ENCODE measurements around the gene YEATS4. TPM values are rescaled to one million over a fixed set of nuclear protein-coding genes. Genes with fewer than 3 reads are reported as not detected.
"Not testable (repeated sequence)": the region's sequence is repeated elsewhere in the genome, so short reads cannot be mapped to it uniquely, and the experiment has no call there.

The YEATS4 gene
- polyA plus RNA-seq (ENCODE audit: insufficient read length in 10 of 10), result 10 to 100 TPM; 10.4 to 16.7 (median 15.0) TPM
- long read RNA-seq, donor 1, partial matches to known transcripts, result 14 of 17 reads
- long read RNA-seq, donor 1, other reads (novel, unspliced or antisense), result 0 of 17 reads
- long read RNA-seq, donor 2, partial matches to known transcripts, result 11 of 14 reads
- long read RNA-seq, donor 2, other reads (novel, unspliced or antisense), result 0 of 14 reads
- long read RNA-seq, donor 3, result 0 reads
- long read RNA-seq, donor 4, partial matches to known transcripts, result 10 of 13 reads
- long read RNA-seq, donor 4, other reads (novel, unspliced or antisense), result 0 of 13 reads
- long read RNA-seq, donor 5, transcript YEATS4-201 (7 exons, 1,434 nt), result major isoform, 6 of 17 reads
- long read RNA-seq, donor 5, partial matches to known transcripts, result 10 of 17 reads
- long read RNA-seq, donor 5, other reads (novel, unspliced or antisense), result 0 of 17 reads
- long read RNA-seq, donor 6, transcript YEATS4-201 (7 exons, 1,434 nt), result major isoform, 5 of 27 reads
- long read RNA-seq, donor 6, partial matches to known transcripts, result 21 of 27 reads
- long read RNA-seq, donor 6, other reads (novel, unspliced or antisense), result 0 of 27 reads
- long read RNA-seq, donor 7, partial matches to known transcripts, result 7 of 11 reads
- long read RNA-seq, donor 7, other reads (novel, unspliced or antisense), result 0 of 11 reads
- long read RNA-seq, donor 8, transcript YEATS4-201 (7 exons, 1,434 nt), result major isoform, 5 of 18 reads
- long read RNA-seq, donor 8, partial matches to known transcripts, result 13 of 18 reads
- long read RNA-seq, donor 8, other reads (novel, unspliced or antisense), result 0 of 18 reads
- long read RNA-seq, donor 9, partial matches to known transcripts, result 0 of 1 reads
- long read RNA-seq, donor 9, other reads (novel, unspliced or antisense), result 0 of 1 reads

DNA sequence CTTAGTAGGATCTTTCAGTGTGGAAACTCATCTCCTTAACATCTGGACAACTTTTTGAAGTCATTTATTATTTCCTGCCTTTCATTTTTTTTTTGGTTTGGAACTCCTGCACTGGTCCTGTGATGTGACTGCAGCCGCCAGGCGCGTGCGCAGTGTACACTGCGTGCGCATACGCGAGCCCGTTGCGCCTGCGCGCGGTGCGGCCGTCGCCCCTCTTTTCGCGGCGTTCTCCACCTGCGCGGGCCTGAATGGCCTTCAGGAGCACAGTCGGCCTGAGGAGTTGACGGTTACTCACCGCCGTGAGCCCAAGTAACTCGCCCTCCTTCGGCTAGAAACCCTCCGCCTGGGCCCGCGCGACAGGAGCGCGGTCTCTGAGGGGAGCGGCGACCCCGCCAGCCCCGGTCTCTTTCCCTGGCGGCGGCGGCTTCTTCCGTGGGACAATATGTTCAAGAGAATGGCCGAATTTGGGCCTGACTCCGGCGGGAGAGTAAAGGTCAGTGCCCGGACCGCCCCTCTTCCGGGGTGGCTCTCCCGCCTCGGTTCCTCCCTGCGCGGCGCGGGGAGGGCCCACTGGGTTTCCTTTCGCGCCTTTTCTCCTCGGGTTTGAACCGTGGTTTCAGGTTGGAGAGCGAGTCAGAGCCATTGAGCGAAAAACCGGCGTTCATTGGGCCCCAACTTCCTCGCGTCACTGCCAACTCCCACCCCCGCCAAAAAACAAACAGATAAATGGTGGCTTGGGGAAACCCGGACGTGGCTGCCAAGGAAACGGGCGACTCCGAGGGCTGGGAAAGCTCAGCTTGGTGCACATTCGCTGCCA lies at the start of gene YEATS4:
Gene YEATS4 (plus strand): TSS at position 213 of the 817 bp plus-strand sequence. CDS start 230 bp downstream, at position 443.
- peak; percentile 88 to 96 (median 94) for DNase-seq

DNA sequence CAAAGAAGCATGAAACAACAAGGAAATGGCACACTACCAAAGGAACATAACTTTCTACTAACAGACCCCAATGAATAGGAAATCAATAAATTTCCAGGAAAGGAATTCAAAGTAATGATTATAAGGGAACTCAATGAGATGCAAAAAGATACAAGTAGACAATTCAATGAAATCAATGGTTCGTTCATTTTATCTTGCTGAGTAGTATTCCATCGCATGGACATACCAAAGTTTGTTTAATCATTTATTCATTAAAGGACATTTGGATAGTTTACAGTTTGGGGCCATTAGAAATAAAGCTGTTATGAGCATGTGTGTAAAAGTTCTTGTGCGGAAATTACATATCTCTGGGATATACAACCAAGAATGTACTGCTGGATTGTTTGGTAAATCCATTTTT lies 46.3 kb upstream of the YEATS4 start:
- no peak for DNase-seq

GRCh38 chr12:69316784-69317183 lies 42.8 kb upstream of the YEATS4 start:
- DNase-seq, result not testable (repeated sequence)

DNA sequence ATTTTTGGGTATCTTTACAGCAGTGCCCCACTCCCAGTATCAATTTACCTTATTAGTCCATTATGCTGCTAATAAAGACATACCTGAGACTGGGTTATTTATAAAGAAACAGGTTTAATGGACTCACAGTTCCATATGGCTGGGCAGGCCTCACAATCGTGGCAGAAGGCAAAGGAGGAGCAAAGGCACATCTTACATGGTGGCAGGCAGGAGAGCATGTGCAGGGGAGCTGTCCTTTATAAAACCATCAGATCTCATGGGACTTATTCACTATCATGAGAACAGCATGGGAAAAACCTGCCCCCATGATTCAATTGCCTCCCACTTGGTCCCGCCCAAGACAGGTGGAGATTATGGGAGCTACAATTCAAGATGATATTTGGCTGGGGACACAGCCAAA lies 42.3 kb upstream of the YEATS4 start:
- DNase-seq, result not testable (repeated sequence)

GRCh38 chr12:69318225-69318624 lies 41.3 kb upstream of the YEATS4 start:
- DNase-seq, result no peak

- DNase-seq, result no peak
Measured at GRCh38 chr12:69321351-69321750, 38.2 kb upstream of the YEATS4 start.

- DNase-seq, result no peak
Measured at GRCh38 chr12:69324797-69325466, 34.6 kb upstream of the YEATS4 start.

- no peak for DNase-seq
Measured at GRCh38 chr12:69328426-69328825, 31.1 kb upstream of the YEATS4 start.

GRCh38 chr12:69329669-69330428 lies 29.7 kb upstream of the YEATS4 start:
- DNase-seq, result no peak

DNA sequence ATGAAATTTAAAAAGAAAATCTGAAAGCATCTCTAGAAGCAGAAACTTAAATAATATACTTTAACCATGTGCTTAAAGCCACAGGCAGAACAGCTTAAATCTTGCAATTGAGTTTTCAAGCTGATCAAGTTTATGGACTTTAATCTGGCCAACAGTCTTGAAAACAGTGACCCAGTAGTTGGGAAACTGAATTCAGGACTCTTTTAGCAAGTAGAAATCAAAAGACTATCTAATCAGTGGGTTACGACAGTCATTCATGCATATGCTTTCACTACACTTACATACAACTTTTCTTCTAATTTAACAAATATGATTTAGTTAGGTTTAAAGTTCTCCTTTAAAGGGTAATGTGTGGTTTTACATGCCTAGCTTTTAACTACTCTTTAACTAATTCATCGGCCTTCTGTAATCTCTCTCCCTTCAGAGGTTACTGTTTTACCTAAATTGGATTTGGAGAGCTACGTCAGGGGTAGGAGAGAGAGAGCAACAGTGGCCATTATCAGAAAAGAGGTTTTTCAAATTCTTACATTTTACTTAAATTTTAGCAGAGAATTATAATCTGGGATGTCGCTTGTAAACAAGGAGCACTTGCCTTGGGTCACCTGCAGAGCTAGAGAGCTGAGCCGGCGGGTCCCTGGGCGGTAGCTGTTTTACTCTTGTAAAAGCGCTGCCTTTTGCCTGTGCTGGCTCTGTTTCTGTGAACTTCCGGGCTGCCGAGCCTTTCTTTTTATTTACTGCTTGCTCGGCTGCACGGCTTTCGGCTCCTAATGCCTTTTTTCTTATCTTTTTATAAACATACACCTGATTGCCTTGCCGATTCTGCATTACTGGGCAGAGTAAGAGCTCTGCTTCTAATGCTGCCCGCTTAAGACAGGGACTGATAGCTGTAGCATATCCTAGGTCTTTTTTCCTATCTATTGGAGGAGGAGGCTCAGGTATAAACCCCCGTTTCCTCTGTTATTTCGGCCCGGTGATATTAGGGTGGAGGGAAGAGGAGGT lies 28.8 kb upstream of the YEATS4 start:
- peak in 1 of 3 donors; percentile 29 for DNase-seq

DNA sequence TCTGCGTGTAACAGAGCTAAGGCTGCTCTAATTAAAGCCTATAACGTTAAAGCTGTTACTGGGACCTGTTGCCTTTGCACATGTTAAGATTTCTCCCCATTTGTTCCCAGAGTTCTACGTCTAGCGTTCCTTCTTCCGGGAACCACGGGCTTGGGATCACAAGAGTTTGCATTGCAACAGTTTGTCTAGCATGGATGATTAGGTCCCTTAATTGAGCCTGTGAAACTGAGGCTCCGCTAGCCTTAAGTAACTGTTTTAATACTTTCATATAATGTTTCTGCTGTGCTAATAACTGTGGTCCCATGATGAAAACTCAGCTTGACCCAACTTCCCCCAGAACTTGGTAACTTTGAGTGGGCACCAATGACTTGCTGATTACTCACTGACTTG lies 28.0 kb upstream of the YEATS4 start:
- peak in 1 of 3 donors; percentile 22 for DNase-seq

GRCh38 chr12:69331909-69332684 lies 27.4 kb upstream of the YEATS4 start:
- DNase-seq, result no peak

DNA sequence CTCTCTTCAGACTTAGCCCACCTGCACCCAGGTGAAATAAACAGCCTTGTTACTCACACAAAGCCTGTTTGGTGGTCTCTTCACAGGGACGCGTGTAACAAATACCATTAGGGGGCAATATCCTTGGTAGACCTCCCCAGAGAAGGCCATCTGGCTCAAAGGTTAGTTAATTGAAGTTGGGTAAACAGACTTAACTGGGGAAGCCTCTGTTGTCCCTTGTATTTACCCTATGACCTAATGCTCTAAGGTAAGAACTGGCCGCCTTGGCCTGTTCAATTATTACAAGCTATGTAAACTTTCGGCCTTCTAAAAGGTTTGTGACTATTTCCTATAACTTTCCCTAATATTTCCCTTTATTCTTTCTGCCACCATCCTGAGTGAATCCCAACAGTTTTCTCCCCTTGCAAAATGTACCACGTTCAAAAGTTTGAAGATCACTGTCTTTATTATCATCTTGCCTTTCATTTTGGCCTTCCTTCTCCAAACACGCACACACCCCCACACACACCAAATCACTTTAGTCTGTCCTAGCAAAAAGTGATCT lies 26.7 kb upstream of the YEATS4 start:
- no peak for DNase-seq

DNA sequence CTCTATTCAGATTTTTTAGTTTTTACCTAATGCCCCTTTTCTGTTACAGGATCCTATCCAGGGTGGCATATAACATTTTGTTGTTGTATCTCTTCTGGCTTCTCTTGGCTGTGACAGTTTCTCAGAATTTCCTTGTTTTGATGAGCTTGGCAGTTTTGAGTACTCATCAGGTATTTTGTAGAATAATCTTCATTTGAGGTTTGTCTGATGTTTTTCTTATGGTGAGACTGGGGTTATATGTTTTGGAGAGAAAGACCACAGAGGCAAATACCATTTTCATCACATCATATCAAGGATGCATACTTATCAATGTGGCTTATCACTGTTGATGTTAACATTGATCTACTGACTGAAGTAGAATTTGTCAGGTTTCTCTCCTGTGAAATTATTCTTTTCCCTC lies 25.4 kb upstream of the YEATS4 start:
- DNase-seq, result no peak

DNA sequence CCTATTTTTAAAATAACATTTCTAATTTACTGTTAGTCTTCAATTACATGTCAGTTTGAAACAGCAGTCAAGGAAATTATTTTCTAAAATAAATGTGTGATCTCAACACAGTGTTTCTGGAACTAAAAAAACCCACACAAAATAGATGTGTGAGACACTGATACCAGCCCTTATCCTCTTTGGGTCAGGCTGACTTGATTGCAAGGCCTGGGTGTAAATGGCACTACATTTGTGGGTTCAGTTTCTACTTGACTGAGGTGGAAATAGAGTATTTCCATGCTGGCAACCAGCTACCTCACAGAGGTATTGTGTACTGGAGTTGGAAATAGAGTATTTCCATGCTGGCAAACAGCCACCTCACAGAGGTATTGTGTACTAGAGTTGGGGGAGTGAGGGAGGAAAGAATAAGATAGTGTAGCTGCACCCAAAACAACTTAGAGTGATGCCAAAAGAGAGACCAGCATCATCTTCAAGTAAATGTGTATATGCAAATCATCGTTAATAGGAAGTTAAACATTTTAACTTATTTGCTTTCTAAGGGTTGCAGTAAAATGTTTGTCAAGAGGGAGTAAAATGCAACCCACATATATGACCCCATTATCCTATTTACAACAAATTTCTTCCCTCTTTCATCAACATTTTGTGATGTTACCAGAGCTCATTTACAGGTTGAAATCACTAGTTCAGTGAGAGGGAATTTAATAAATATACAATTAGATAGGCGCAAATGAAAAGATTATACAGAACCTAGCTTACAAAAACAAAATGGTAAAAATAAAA lies 22.0 kb upstream of the YEATS4 start:
- no peak for DNase-seq

DNA sequence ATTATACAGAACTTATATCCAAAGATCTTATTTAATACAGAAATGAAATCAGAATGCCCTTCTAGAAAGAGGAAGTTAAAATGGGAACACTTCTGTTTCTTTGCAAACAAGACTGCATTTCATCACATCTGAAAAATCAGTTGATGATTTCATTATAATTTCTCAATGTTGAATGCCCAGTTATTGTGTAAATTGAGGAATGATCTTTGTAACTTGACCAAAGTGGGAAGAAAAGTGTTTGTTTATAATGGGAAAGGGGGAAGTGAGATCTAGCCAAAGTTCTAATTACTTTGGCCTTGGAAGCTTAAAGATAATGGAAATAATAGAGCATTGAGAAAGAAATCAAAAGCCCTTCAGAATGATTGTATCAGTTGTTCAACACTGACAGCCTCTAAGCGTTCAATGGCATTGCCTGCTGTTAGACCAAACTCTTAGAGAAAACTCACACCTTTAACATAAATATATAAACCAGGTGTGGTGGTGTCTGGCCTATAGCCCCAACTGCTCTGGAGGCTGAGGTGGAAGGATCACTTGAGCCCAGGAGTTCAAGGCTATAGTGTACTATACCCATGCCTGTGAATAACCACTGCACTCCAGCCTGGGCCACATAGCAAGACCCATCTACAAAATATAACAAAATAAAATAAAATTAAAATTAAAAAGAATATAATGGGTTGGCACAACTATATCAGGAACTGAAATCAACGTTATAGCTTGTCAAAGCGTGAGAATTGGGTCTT lies 21.3 kb upstream of the YEATS4 start:
- no peak for DNase-seq
